CD8-positive, alpha-beta memory T cell (primary cell): ENCODE measurements around the gene ARHGAP26. TPM values are rescaled to one million over a fixed set of nuclear protein-coding genes. Genes with fewer than 3 reads are reported as not detected.

Experiments
- CTCF ChIA-PET: fragments of 350-600 bp; sonication (Branson Sonifier 250); formaldehyde crosslinking; loops from one replicate; lab custom pipeline; 2021; ENCODE audit warnings: antibody characterized with exemption; lab: Charles Lee
- POLR2A ChIA-PET: fragments of 350-600 bp; sonication (Branson Sonifier 250); formaldehyde crosslinking; loops from one replicate; lab custom pipeline; 2021; ENCODE audit warnings: antibody characterized with exemption; lab: Charles Lee
- DNase-seq, 5 donors: peaks; one replicate each; pipeline versions ENCODE4 v3.0.0 to v3.0.0-alpha.2; 2020 to 2022; ENCODE audit warnings: mixed read lengths in 1 of 5
- H3K27ac ChIP-seq: one replicate; pipeline ENCODE4 v1.7.0; 2013; ENCODE audit warnings: low read depth, mild to moderate bottlenecking, low read length, moderate library complexity
- H3K27me3 ChIP-seq: 2 replicates; pipeline ENCODE4 v1.7.0; 2013; ENCODE audit warnings: low read length, mild to moderate bottlenecking; ENCODE audit not compliant: insufficient read depth, poor library complexity, severe bottlenecking
- H3K36me3 ChIP-seq: 2 replicates; pipeline ENCODE4 v1.7.0; 2013; ENCODE audit warnings: mild to moderate bottlenecking, low read length, moderate library complexity; ENCODE audit not compliant: insufficient read depth
- H3K4me1 ChIP-seq: 2 replicates; pipeline ENCODE4 v1.7.0; 2013; ENCODE audit warnings: mild to moderate bottlenecking, low read length, moderate library complexity; ENCODE audit not compliant: insufficient read depth
- H3K4me3 ChIP-seq: 2 replicates; pipeline ENCODE4 v1.7.0; 2013; ENCODE audit warnings: mild to moderate bottlenecking, low read length
- H3K9me3 ChIP-seq: 2 replicates; pipeline ENCODE4 v1.7.0; 2013; ENCODE audit warnings: mild to moderate bottlenecking, low read length
- H3K27ac Mint-ChIP-seq, 8 donors: one replicate each; pipeline ENCODE4 v1.8.0; 2020 to 2021; ENCODE audit warnings: mixed read lengths in 8 of 8, mild to moderate bottlenecking in 6 of 8, inconsistent platforms in 3 of 8, moderate library complexity in 3 of 8
- H3K27me3 Mint-ChIP-seq, 2 donors: one replicate each; pipeline ENCODE4 v1.8.0; 2020 to 2021; ENCODE audit warnings: mixed read lengths in 2 of 2, mild to moderate bottlenecking in 1 of 2, moderate library complexity in 1 of 2
- H3K36me3 Mint-ChIP-seq, 3 donors: one replicate each; pipeline ENCODE4 v1.8.0; 2020 to 2021; ENCODE audit warnings: mixed read lengths in 3 of 3, inconsistent platforms in 1 of 3, mild to moderate bottlenecking in 1 of 3
- H3K4me1 Mint-ChIP-seq, 3 donors: one replicate each; pipeline ENCODE4 v1.8.0; 2020 to 2021; ENCODE audit warnings: mixed read lengths in 3 of 3, inconsistent platforms in 1 of 3, mild to moderate bottlenecking in 1 of 3
- H3K4me3 Mint-ChIP-seq, 7 donors: one replicate each; pipeline ENCODE4 v1.8.0; 2020 to 2021; ENCODE audit warnings: mixed read lengths in 7 of 7, mild to moderate bottlenecking in 6 of 7, moderate library complexity in 4 of 7, inconsistent platforms in 2 of 7
- H3K9me3 Mint-ChIP-seq, 5 donors: one replicate each; pipeline ENCODE4 v1.8.0; 2020 to 2022; ENCODE audit warnings: mixed read lengths in 5 of 5, mild to moderate bottlenecking in 3 of 5, moderate library complexity in 2 of 5, inconsistent platforms in 1 of 5
- polyA plus RNA-seq: library from polyadenylated mRNA; unstranded; fragments of 300-500 nt; fragmentation: Illumina TruSeq; gene quantifications from one replicate; pipeline ENCODE4 v1.2.3, GENCODE V29; 2021
- total RNA-seq, 2 experiments: library from RNA; stranded (reverse); gene quantifications; one replicate each; pipeline ENCODE4 v1.2.3, GENCODE V29; 2021

Gene ARHGAP26
- total and polyA plus RNA-seq, 3 experiments from 2014 or later: 16.7 to 37.1 (median 19.7) TPM

GRCh38 chr5:143259254-143259605 lies 489.1 kb downstream of the ARHGAP26 start:
- H3K27me3 ChIP-seq: no peaks in the 10 kb centered on the region
- H3K27me3 Mint-ChIP-seq: no peaks in the 10 kb centered on the region
- no peaks in the 10 kb centered on the region for H3K4me1 ChIP-seq
- H3K36me3 Mint-ChIP-seq: no peaks in the 10 kb centered on the region
- no peaks in the 10 kb centered on the region for H3K4me1 Mint-ChIP-seq
- H3K9me3 Mint-ChIP-seq: no peaks in the 10 kb centered on the region
- DNase-seq: no peak
- ChIA-PET POLR2A (no interaction called here), CTCF (no interaction called here)
- H3K27ac ChIP-seq: no peak overlapping the region
- H3K27ac Mint-ChIP-seq: peak overlapping the region in 1 of 8 donors; percentile 40
- no peak overlapping the region for H3K4me3 ChIP-seq
- no peaks in the 10 kb centered on the region for H3K9me3 ChIP-seq
- no peaks in the 10 kb centered on the region for H3K36me3 ChIP-seq
- H3K4me3 Mint-ChIP-seq: no peak overlapping the region

GRCh38 chr5:143261748-143262392 lies 491.7 kb downstream of the ARHGAP26 start:
- Mint-ChIP-seq H3K4me1 (no peaks in the 10 kb centered on the region), H3K9me3 (peaks cover 4 to 10% (median 4%) of the 10 kb centered on the region in 5 donors), H3K4me3 (no peak overlapping the region), H3K27me3 (no peaks in the 10 kb centered on the region), H3K27ac (peak overlapping the region in 1 of 8 donors; percentile 7), H3K36me3 (peaks cover 0 to 13% (median under 1%) of the 10 kb centered on the region in 3 donors)
- H3K36me3 ChIP-seq: no peaks in the 10 kb centered on the region
- no peaks in the 10 kb centered on the region for H3K9me3 ChIP-seq
- ChIA-PET POLR2A (no interaction called here), CTCF (interaction anchor here (1.2 kb wide), 1 partner anchor 142 kb away, joined by 3 read pairs; the partner anchor contains the start of gene NR3C1)
- H3K4me3 ChIP-seq: no peak overlapping the region
- no peaks in the 10 kb centered on the region for H3K27me3 ChIP-seq
- no peaks in the 10 kb centered on the region for H3K4me1 ChIP-seq
- H3K27ac ChIP-seq: no peak overlapping the region
- no peak for DNase-seq

- no peak overlapping the region for H3K27ac Mint-ChIP-seq
- ChIA-PET CTCF (no interaction called here), POLR2A (no interaction called here)
- peaks cover 4 to 17% (median 11%) of the 10 kb centered on the region in 5 donors for H3K9me3 Mint-ChIP-seq
- Histone ChIP-seq H3K36me3 (no peaks in the 10 kb centered on the region), H3K27me3 (no peaks in the 10 kb centered on the region), H3K4me3 (no peak overlapping the region), H3K4me1 (no peaks in the 10 kb centered on the region), H3K9me3 (no peaks in the 10 kb centered on the region), H3K27ac (no peak overlapping the region)
- DNase-seq: no peak
- H3K36me3 Mint-ChIP-seq: peaks cover 0 to 19% (median 1%) of the 10 kb centered on the region in 3 donors
- no peak overlapping the region for H3K4me3 Mint-ChIP-seq
- H3K27me3 Mint-ChIP-seq: no peaks in the 10 kb centered on the region
- H3K4me1 Mint-ChIP-seq: no peaks in the 10 kb centered on the region
Measured at GRCh38 chr5:143262393-143263174, 492.4 kb downstream of the ARHGAP26 start.

GRCh38 chr5:143263272-143263810 lies 493.2 kb downstream of the ARHGAP26 start:
- H3K4me3 Mint-ChIP-seq: no peak overlapping the region
- H3K36me3 ChIP-seq: no peaks in the 10 kb centered on the region
- H3K4me3 ChIP-seq: no peak overlapping the region
- peaks cover 5 to 21% (median 18%) of the 10 kb centered on the region in 5 donors for H3K9me3 Mint-ChIP-seq
- H3K36me3 Mint-ChIP-seq: peaks cover 2 to 26% (median 4%) of the 10 kb centered on the region in 3 donors
- H3K4me1 ChIP-seq: no peaks in the 10 kb centered on the region
- H3K27ac ChIP-seq: no peak overlapping the region
- no peaks in the 10 kb centered on the region for H3K27me3 Mint-ChIP-seq
- H3K9me3 ChIP-seq: no peaks in the 10 kb centered on the region
- ChIA-PET CTCF (no interaction called here), POLR2A (no interaction called here)
- H3K4me1 Mint-ChIP-seq: no peaks in the 10 kb centered on the region
- H3K27ac Mint-ChIP-seq: peak overlapping the region in 3 of 8 donors; percentile 18 to 32 (median 19)
- no peak for DNase-seq
- H3K27me3 ChIP-seq: no peaks in the 10 kb centered on the region

- Mint-ChIP-seq H3K27ac (no peak overlapping the region), H3K36me3 (peaks cover 2 to 40% (median 4%) of the 10 kb centered on the region in 3 donors)
Measured at GRCh38 chr5:143265995-143266394, 495.8 kb downstream of the ARHGAP26 start.

GRCh38 chr5:143267186-143267585 lies 497.0 kb downstream of the ARHGAP26 start:
- Histone ChIP-seq H3K36me3 (no peaks in the 10 kb centered on the region), H3K27ac (no peak overlapping the region), H3K4me3 (no peak overlapping the region), H3K9me3 (no peaks in the 10 kb centered on the region), H3K27me3 (no peaks in the 10 kb centered on the region), H3K4me1 (no peaks in the 10 kb centered on the region)
- Mint-ChIP-seq H3K36me3 (peaks cover 2 to 40% (median 4%) of the 10 kb centered on the region in 3 donors), H3K4me3 (no peak overlapping the region), H3K9me3 (peaks cover 16 to 39% (median 26%) of the 10 kb centered on the region in 5 donors), H3K27ac (no peak overlapping the region), H3K27me3 (no peaks in the 10 kb centered on the region), H3K4me1 (no peaks in the 10 kb centered on the region)
- no peak for DNase-seq
- POLR2A ChIA-PET: no interaction called here
- CTCF ChIA-PET: interaction anchor here (0.9 kb wide), 1 partner anchor 15 kb away, joined by 3 read pairs; no protein-coding TSS in a partner anchor

More at GRCh38 chr5:143265995-143266394, 495.8 kb downstream of the ARHGAP26 start:
- Histone ChIP-seq H3K27ac (no peak overlapping the region), H3K36me3 (no peaks in the 10 kb centered on the region), H3K9me3 (no peaks in the 10 kb centered on the region), H3K27me3 (no peaks in the 10 kb centered on the region), H3K4me1 (no peaks in the 10 kb centered on the region), H3K4me3 (no peak overlapping the region)
- DNase-seq: no peak
- Mint-ChIP-seq H3K9me3 (peaks cover 16 to 35% (median 26%) of the 10 kb centered on the region in 5 donors), H3K4me1 (no peaks in the 10 kb centered on the region), H3K4me3 (no peak overlapping the region), H3K27me3 (no peaks in the 10 kb centered on the region)
- POLR2A ChIA-PET: no interaction called here
- CTCF ChIA-PET: interaction anchor here (0.9 kb wide), 1 partner anchor 14 kb away, joined by 3 read pairs; no protein-coding TSS in a partner anchor

- CTCF ChIA-PET: no interaction called here
Measured at GRCh38 chr5:143268388-143268787, 498.2 kb downstream of the ARHGAP26 start.

GRCh38 chr5:143271431-143271830 lies 501.3 kb downstream of the ARHGAP26 start:
- Histone ChIP-seq H3K36me3 (no peaks in the 10 kb centered on the region), H3K4me1 (no peaks in the 10 kb centered on the region), H3K27ac (no peak overlapping the region), H3K9me3 (no peaks in the 10 kb centered on the region), H3K4me3 (no peak overlapping the region), H3K27me3 (no peaks in the 10 kb centered on the region)
- Mint-ChIP-seq H3K27ac (no peak overlapping the region), H3K4me3 (no peak overlapping the region), H3K36me3 (peaks cover 2 to 36% (median 13%) of the 10 kb centered on the region in 3 donors), H3K27me3 (no peaks in the 10 kb centered on the region), H3K9me3 (peaks cover 12 to 39% (median 21%) of the 10 kb centered on the region in 5 donors), H3K4me1 (peaks cover 5 to 15% (median 7%) of the 10 kb centered on the region in 3 donors)
- POLR2A ChIA-PET: no interaction called here
- no peak for DNase-seq
- CTCF ChIA-PET: no interaction called here

More at GRCh38 chr5:143268388-143268787, 498.2 kb downstream of the ARHGAP26 start:
- no peaks in the 10 kb centered on the region for H3K4me1 Mint-ChIP-seq
- peaks cover 2 to 40% (median 4%) of the 10 kb centered on the region in 3 donors for H3K36me3 Mint-ChIP-seq
- H3K27ac ChIP-seq: no peak overlapping the region
- POLR2A ChIA-PET: no interaction called here
- H3K27ac Mint-ChIP-seq: no peak overlapping the region
- no peak for DNase-seq
- H3K4me3 ChIP-seq: no peak overlapping the region
- H3K27me3 Mint-ChIP-seq: no peaks in the 10 kb centered on the region
- no peak overlapping the region for H3K4me3 Mint-ChIP-seq
- no peaks in the 10 kb centered on the region for H3K9me3 ChIP-seq
- no peaks in the 10 kb centered on the region for H3K27me3 ChIP-seq
- peaks cover 16 to 39% (median 26%) of the 10 kb centered on the region in 5 donors for H3K9me3 Mint-ChIP-seq
- no peaks in the 10 kb centered on the region for H3K4me1 ChIP-seq
- H3K36me3 ChIP-seq: no peaks in the 10 kb centered on the region
